ENCODE results near the gene CDC25C. TPM values are rescaled to one million over a fixed set of nuclear protein-coding genes. Genes with fewer than 3 reads are reported as not detected.

The CDC25C gene
- total and polyA plus RNA-seq, 7 donors, result 0.12 TPM; not detected in 6

GRCh38 chr5:138274189-138274853 lies 57.3 kb downstream of the CDC25C start, which contains the start of gene GFRA3:
Gene GFRA3 (minus strand): TSS chr5:138274621. CDS start chr5:138274424, 197 bp downstream.
- 3 to 5% (median 3%) methylated on average over 43 to 62 of the region's 62 CpGs for WGBS, 3 donors
- Histone ChIP-seq H3K4me1 (no peaks in the 10 kb centered on the region), H3K4me3 (peak within 1 kb of the TSS; percentile 64), H3K9me3 (no peaks in the 10 kb centered on the region), H3K36me3 (ENCODE audit: insufficient read depth in 1 of 2, low read depth in 1 of 2) (no peaks in the 10 kb centered on the region), H3K27ac (no peak within 1 kb of the TSS), H3K27me3 (ENCODE audit: insufficient read depth in 3 of 3, low read length in 2 of 3) (peaks cover 0 to 19% (median 0%) of the 10 kb centered on the region in 3 donors)
- DNase-seq, result no peak
- no peak for TF ChIP-seq CTCF (IDR thresholded peaks at IDR 0.05)
- ATAC-seq, result peak in 1 of 4 donors; percentile 30
- intact Hi-C loops (cut with DNase I), result no loop called here

DNA sequence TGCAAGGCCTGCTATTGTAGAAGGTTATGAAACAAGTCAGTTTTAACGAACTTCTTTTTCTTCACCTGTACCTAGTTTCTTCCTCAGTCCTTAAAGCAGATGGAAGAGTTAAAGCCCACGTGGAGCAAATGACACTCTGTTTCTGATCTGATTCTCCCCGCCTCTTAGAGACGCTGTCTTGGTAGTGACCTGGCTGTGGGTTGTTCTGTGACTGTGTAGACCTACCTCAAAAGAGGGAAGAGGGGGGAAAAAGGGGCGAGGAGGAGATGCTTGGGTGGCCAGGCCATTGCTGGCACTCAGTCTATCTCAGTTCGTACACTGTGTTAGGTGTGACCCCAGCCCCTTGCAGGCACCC lies 57.8 kb downstream of the CDC25C start:
- 58 to 73% (median 65%) methylated on average over 6 of the region's 6 CpGs for WGBS, 3 donors
- Histone ChIP-seq H3K9me3 (no peaks in the 10 kb centered on the region), H3K27me3 (ENCODE audit: insufficient read depth in 3 of 3, low read length in 2 of 3) (peaks cover 0 to 19% (median 0%) of the 10 kb centered on the region in 3 donors), H3K4me1 (no peaks in the 10 kb centered on the region), H3K27ac (no peak overlapping the region), H3K36me3 (ENCODE audit: insufficient read depth in 1 of 2, low read depth in 1 of 2) (no peaks in the 10 kb centered on the region), H3K4me3 (peak overlapping the region; percentile 64)
- no peak for TF ChIP-seq CTCF (IDR thresholded peaks at IDR 0.05)
- ATAC-seq (peak in 1 of 4 donors; percentile 10), DNase-seq (no peak)
- intact Hi-C loops (cut with DNase I), result no loop called here

GRCh38 chr5:138272681-138273080 lies 58.9 kb downstream of the CDC25C start:
- Histone ChIP-seq H3K36me3 (ENCODE audit: insufficient read depth in 1 of 2, low read depth in 1 of 2) (no peaks in the 10 kb centered on the region), H3K4me3 (no peak overlapping the region), H3K27me3 (ENCODE audit: insufficient read depth in 3 of 3, low read length in 2 of 3) (peaks cover 0 to 19% (median 0%) of the 10 kb centered on the region in 3 donors), H3K9me3 (no peaks in the 10 kb centered on the region), H3K27ac (no peak overlapping the region), H3K4me1 (no peaks in the 10 kb centered on the region)
- WGBS, 3 donors, result 90 to 95% (median 90%) methylated on average over 4 of the region's 4 CpGs
- no peak for DNase-seq
- intact Hi-C loops (cut with DNase I), result no loop called here
- ATAC-seq, result no peak
- TF ChIP-seq CTCF (IDR thresholded peaks at IDR 0.05), result no peak

DNA sequence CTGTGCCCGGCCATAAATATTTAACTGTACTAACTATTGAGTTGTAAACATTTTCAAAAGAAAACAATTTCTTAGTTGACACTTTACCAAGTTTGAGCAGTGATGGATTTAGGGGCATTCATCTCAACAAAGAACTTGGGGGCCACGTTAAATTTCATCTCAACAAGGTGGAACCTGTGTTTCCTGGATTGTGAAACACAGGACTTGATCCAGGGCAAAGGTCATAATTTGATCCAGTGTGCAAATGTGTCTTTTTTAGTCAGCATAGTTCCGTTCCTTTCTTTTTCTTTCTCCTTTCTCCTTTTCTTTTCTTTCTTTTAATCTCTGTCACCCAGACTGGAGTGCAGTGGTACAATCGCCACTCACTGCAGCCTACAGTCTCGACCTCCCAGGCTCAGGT lies 60.3 kb downstream of the CDC25C start:
- Histone ChIP-seq H3K4me3 (no peak overlapping the region), H3K9me3 (no peaks in the 10 kb centered on the region), H3K27ac (no peak overlapping the region), H3K27me3 (ENCODE audit: insufficient read depth in 3 of 3, low read length in 2 of 3) (peaks cover 0 to 19% (median 0%) of the 10 kb centered on the region in 3 donors), H3K4me1 (no peaks in the 10 kb centered on the region), H3K36me3 (ENCODE audit: insufficient read depth in 1 of 2, low read depth in 1 of 2) (no peaks in the 10 kb centered on the region)
- ATAC-seq (no peak), DNase-seq (no peak)
- intact Hi-C loops (cut with DNase I), result no loop called here
- no peak for TF ChIP-seq CTCF (IDR thresholded peaks at IDR 0.05)
- 67 to 84% (median 71%) methylated on average over 5 of the region's 5 CpGs for whole genome bisulfite sequencing, 3 donors

DNA sequence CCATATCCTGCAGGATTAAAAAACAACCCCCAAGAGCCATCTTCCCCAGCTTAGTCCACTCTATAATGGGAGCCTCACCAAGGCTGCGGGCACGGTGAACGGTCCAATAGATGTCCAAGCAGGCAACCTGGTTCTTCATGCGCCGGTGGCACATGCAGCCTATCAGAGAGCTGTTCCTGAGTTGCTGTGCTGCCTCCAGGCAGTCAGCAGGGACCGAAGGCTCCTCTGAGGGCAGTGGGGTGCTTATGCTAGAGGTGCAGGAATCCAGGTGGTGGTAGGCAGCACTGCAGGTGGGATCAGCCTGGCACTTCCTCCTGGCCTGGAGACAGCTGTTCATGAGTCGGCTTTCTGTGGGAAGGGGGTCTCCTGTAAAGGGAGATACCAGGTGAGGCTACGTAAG lies 67.4 kb downstream of the CDC25C start:
- Histone ChIP-seq H3K9me3 (no peaks in the 10 kb centered on the region), H3K27ac (no peak overlapping the region), H3K4me1 (no peaks in the 10 kb centered on the region), H3K27me3 (ENCODE audit: insufficient read depth in 3 of 3, low read length in 2 of 3) (no peaks in the 10 kb centered on the region), H3K36me3 (ENCODE audit: insufficient read depth in 1 of 2, low read depth in 1 of 2) (no peaks in the 10 kb centered on the region), H3K4me3 (no peak overlapping the region)
- ATAC-seq, result no peak
- WGBS, 3 donors, result 92 to 93% (median 92%) methylated on average over 8 of the region's 8 CpGs
- no peak for DNase-seq
- intact Hi-C loops (cut with DNase I), result no loop called here
- no peak for TF ChIP-seq CTCF (IDR thresholded peaks at IDR 0.05)

Data from psoas muscle (tissue), 8 donors.